GM21825 (cell line): ENCODE results near the gene CDC14A.
A peak's percentile ranks its signal among the peaks of the same experiment; 100 is the strongest.
"Not testable (repeated sequence)": the region's sequence is repeated elsewhere in the genome, so short reads cannot be mapped to it uniquely, and the experiment has no call there.

Experiments used
- ATAC-seq: cut with Tn5 transposase; IDR thresholded peaks from one replicate; pipeline ENCODE4 v1.9.1; 2021; ENCODE audit warnings: mild to moderate bottlenecking, moderate library complexity; ENCODE audit not compliant: unreplicated experiment

CDC14A gene

DNA sequence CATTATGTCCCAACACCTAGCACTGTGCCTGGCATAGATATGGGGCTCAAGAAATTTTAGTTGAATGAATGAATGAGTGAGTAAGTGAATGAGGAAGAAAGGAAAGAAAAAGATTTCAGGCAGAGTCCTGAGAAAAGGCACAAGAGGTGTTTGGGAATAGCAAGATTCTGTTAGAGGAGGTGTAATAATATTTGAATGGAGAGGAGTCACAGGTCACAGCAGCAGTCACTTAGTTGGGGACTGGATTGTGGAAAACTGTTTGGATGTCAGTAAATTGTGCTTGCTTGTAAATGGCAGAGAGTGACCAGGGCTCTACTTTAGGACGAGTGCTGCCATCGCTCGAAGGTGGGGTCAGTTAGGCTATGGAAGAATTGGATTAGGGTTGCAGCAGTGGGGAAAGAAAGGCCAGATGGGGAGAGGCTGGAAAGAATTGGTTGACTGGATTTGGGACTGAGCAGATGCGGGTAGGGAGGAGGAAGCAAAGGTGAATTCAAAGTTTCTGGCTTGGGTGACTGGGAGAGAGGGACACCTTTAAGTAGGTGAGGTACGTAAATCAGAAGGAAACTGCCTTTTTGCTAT lies 9.3 kb downstream of the CDC14A start:
- no peak for ATAC-seq

DNA sequence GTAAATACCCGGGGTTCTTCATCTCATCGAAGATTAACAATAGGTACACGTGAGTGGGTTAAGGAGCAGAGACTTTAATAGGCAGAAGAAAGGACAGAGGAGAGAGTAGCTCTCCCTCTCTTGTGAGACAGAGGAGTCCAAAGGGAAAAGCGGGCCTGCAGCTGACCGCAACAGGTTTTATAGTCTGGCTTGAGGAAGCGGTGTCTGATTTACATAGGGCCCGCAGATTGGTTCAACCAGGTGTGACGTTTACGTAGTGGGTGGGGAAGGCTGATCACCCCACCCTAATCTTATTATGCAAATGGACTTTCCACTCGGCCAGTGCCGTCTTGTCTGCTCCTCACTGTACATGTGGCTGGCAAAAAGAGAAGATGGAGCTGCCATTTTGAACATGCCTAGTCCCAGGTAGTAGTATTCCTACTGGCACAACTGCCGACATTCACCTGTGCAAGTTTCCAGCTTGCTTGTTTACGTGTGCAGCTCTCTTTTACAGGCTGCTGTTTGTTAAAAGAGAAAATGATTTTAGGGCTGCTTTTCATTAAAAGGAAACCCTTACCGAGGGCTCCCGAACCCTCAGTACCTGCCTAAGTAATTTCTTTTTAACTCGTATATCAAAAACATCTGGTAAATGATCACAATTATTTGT lies 10.6 kb downstream of the CDC14A start:
- no peak for ATAC-seq

DNA sequence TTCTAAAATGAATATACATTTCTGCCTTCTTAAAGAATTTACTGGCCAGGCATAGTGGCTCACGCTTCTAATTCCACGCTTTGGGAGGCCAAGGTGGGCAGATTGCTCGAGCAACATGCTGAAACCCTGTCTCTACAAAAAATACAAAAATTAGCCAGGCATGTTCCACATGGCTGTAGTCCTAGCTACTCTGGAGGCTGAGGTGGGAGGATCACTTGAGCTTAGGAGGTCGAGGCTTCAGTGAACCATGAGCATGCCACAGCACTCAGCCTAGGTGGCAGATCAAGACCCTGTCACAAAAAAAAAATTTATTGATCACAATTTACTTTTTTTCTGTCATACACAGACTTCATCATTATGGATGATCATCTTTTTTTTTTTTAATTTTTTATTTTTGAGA lies 11.5 kb downstream of the CDC14A start:
- no peak for ATAC-seq

DNA sequence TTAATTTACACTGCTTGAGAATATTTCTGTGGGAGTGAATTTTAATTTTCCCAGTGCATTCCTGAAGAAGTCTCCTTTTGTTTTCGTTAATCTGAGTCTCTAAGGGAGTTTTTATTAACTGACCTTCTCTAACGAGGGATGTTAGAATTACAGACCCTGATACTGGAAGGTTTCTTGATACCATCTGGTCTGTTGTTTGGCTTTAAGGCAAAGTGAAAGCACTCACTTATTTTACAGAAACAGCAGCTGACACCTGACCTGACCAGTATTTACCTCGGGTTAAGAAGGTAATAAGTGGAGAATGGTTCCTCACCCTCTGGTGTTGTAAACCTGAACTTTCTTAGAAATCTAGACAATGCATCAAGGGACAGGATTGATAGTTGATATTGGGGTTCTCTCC lies 12.4 kb downstream of the CDC14A start:
- no peak for ATAC-seq

- ATAC-seq, result no peak
Observed at GRCh38 chr1:100366209-100366525, 13.9 kb downstream of the CDC14A start.

- not testable (repeated sequence) for ATAC-seq
Observed at GRCh38 chr1:100369339-100369738, 17.0 kb downstream of the CDC14A start.

DNA sequence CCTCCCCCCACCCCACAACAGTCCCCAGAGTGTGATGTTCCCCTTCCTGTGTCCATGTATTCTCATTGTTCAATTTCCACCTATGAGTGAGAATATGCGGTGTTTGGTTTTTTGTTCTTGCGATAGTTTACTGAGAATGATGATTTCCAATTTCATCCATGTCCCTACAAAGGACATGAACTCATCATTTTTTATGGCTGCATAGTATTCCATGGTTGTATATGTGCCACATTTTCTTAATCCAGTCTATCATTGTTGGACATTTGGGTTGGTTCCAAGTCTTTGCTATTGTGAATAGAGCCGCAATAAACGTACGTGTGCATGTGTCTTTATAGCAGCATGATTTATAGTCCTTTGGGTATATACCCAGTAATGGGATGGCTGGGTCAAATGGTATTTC lies 21.6 kb downstream of the CDC14A start:
- not testable (repeated sequence) for ATAC-seq

- ATAC-seq, result not testable (repeated sequence)
Observed at GRCh38 chr1:100376890-100377289, 24.6 kb downstream of the CDC14A start.

- peak; percentile 94 for ATAC-seq
Observed at GRCh38 chr1:100377590-100378361, 25.5 kb downstream of the CDC14A start.

DNA sequence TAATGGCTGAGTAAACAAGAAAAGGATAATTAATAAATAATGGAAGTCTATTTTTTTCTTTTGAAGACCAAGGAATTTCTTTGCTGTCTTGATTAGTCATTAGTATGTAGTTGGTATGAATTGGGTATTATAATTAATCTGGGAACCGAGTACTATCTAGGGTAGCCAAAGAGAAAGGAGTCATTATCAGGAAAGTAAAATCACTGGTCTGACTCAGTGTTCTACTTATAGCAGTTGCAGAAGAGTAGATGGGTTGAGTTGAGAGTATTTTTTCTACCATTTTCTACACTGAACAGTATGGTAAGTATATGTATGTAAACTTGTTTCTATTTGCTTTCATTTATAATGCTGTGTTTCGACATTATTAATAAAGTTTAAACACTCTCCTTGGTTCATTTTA lies 26.6 kb downstream of the CDC14A start:
- no peak for ATAC-seq

GRCh38 chr1:100380635-100381034 lies 28.3 kb downstream of the CDC14A start:
- no peak for ATAC-seq

DNA sequence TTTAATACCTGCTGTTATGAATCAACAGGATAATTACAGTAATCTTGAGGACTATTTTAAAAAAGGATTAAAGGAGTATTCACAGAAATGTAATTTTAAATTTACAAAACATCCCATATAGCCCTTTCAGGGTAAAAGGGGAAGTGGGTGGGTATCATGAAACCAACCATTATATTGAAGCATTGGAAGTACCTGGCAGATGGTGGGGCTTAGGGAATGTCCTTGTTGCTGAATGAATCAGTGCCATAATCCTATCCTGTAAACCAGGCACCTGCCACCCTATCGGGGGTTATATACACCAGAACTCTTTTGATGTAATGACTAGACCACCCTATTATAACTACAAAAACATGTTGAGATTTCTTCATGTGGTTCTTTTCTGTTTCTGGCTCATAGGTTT lies 30.4 kb downstream of the CDC14A start:
- ATAC-seq, result no peak

DNA sequence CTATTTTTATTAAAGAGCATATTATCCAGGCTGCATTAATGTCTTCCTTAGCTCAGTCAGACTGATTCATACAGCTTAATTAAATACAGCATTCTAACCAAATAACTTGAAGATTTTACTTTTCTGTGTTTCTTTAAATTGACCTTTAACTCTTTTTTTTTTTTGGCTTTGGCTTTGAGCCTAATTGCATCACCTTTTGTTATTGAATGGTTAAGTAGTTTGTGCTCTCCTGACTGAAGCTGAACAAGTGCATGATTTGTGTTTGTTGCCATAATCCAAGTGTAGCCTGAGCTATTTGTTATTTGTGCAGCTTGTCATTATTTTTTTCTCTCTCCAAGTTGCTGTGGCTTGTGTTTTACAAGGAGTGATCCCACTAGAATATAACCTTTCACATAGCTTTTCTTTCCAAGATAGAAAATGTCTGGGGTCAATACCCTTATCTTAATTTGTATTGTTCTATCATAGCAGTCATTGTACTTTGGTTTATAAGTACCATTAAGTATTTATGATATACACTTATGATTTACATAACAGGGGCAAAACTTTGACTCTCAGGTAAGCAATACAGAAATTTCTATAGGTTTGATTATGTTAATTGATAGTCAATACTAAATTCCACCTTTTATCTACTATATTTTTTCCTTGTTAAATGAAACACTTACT lies 31.6 kb downstream of the CDC14A start:
- no peak for ATAC-seq

DNA sequence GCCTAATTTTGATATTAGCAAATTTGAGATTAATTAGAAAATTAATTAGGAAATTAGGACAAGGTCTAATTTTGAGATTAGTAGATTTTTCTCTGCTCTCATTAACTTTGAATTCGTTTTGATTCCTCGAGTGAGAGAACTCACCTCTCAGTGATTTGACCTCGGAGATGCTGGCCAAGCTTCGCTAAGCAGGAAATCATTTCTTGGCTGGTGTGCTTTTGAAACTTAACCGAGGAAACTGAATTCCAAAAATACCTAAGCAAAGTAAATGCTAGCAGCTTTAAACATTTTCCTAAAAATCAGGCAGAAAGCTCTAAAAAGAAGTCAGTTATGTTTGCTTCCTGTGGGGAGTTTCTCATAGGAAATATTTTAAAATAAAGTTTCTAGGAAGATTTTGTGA lies 34.9 kb downstream of the CDC14A start:
- peak; percentile 39 for ATAC-seq

- no peak for ATAC-seq
Observed at GRCh38 chr1:100387657-100388350, 35.5 kb downstream of the CDC14A start.

DNA sequence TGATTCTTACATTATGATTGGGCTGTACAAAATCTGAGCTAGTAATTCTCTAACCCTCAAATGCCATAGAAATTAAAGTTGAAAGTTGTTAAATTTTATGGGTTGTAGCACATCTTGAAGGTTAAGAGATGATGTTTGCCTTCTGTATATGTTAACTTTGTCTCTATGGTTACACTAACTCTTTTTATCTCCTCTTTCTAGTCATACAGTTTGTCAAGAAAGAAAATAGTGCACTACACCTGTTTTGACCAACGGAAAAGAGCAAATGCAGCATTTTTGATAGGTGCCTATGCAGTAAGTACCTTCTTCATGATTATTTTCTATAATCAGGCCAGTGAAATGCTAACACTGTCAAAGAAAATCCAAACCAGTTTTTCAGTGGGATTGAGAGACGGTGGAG lies 38.2 kb downstream of the CDC14A start:
- no peak for ATAC-seq

- no peak for ATAC-seq
Observed at GRCh38 chr1:100391675-100392074, 39.4 kb downstream of the CDC14A start.

DNA sequence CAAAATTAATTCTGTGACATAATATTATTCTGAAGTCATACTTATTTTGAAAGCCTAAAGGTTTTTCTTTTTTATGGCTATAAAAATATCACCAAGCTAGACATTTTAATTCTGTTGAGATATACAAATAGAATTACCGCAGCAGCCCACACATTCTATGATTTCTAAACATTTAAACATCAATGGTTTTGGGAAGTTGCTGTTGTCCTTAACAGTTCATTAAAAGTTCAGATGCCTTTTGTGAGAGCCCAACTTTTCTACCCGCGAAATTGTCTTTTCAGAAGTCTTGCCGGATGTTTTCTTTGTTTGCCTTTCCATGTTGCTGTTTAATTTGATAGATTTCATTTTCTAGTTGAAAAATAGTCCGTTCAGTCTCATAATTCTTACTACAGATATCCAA lies 40.5 kb downstream of the CDC14A start:
- ATAC-seq, result no peak

- ATAC-seq, result no peak
Observed at GRCh38 chr1:100394285-100394684, 42.0 kb downstream of the CDC14A start.

GRCh38 chr1:100395913-100396312 lies 43.6 kb downstream of the CDC14A start:
- ATAC-seq, result no peak

GRCh38 chr1:100396651-100397050 lies 44.3 kb downstream of the CDC14A start:
- ATAC-seq, result no peak
